GM18868 (cell line): ENCODE results near the gene EIF2B4.
"Not testable (repeated sequence)": the region's sequence is repeated elsewhere in the genome, so short reads cannot be mapped to it uniquely, and the experiment has no call there.

Experiments
- ATAC-seq: cut with Tn5 transposase; IDR thresholded peaks from one replicate; pipeline ENCODE4 v1.9.1; 2021; ENCODE audit warnings: mild to moderate bottlenecking, moderate library complexity; ENCODE audit not compliant: unreplicated experiment

Gene EIF2B4

DNA sequence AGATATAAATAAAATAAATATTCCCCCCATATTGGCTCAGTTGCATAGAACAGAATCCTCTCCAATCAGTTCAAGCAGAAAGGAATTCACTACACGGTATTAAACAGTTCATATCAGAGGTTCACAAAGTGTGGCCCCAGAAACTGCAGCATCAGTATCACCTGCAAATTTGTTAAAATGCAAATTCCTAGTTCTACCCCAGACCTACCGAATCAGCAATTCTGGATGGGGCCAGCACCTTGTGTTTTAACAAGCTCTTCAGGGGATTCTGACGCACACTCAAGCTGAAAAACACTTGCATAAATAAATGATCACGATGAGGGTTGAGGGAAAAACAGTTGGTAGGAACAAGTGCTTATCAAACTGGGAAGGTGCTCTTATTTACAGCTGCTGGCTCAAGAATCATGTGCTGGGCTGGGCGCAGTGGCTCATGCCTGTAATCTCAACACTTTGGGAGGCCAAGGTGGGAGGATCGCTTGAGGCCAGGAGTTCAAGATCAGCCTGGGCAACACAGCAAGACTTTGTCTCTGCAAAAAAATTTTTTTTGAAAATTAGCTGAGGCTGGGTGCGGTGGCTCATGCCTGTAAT is 19.9 kb downstream of the EIF2B4 start:
- ATAC-seq: no peak

DNA sequence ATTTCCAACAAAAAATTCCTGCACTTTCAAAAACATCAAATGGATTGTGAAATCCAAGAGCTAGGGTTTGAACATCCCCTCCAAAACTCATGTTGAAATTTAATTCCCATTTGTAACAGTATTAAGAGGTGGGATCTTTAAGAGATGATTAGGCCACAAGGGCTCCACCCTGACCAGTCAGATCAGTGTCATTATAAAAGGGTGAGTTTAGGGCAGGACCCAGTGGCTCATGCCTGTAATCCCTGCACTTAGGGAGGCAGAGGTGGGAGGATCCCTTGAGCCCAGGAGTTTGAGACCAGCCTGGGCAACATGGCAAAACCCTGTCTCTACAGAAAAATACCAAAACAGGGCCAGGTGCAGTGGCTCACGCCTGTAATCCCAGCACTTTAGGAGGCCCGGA is 22.5 kb downstream of the EIF2B4 start:
- no peak for ATAC-seq

DNA sequence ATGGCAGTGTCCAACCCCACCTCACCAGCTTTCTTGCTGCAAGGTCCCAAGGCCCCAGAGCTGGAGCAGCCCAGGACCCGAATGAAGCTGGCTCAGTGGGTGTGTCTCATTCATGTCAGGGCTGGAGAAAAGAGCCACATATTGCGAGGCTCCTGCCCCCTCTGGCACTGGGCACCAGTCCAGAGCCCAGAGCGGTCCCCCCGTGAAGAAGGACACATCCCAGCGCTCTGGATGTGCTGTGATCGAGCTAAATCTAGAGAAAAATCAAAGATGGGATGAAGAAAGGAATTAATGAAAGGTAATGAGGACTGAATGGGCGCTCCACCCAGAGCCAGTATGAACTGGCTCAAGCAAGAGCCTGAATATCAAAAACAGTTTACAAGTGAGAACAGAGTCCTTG is 34.0 kb downstream of the EIF2B4 start:
- no peak for ATAC-seq

DNA sequence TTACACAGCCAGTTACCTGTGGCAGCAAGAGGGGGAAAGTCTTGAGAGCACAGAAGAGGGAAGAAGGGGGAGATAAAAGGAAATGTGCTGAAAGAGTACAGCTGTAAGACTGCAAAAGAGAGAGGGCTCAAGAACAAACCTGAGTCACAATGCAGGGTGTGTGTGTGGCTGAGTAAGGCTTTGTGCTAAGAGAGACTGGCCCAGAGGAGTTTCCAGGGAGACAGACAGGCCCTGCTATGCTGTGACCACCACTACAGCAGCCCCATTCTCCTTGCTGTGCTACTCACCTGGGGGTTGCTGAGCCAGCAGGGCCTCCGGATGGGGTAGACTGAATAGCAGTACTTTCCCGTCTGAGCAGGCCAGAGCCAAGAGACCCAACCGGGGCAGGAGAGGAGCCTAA is 34.8 kb downstream of the EIF2B4 start:
- ATAC-seq: no peak

DNA sequence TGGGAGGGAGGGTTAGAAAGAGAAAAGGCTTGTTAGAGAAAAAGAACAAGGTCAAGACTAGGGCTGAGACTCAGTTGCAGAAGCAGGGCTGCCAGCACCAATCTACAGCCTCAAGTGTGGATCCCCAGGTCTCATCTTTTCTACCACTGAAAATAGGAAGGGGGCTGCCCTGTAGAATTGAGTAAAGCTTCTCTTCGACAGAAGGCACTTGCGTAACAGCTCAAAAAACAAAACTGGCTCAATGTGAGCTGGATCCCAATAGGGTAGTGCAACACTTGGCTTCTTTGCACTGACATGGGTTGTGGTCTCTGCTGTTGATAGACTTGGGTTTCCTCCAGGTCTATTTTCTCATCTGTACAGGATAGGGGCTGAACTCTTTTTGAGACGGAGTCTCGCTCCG is 45.4 kb downstream of the EIF2B4 start:
- no peak for ATAC-seq

DNA sequence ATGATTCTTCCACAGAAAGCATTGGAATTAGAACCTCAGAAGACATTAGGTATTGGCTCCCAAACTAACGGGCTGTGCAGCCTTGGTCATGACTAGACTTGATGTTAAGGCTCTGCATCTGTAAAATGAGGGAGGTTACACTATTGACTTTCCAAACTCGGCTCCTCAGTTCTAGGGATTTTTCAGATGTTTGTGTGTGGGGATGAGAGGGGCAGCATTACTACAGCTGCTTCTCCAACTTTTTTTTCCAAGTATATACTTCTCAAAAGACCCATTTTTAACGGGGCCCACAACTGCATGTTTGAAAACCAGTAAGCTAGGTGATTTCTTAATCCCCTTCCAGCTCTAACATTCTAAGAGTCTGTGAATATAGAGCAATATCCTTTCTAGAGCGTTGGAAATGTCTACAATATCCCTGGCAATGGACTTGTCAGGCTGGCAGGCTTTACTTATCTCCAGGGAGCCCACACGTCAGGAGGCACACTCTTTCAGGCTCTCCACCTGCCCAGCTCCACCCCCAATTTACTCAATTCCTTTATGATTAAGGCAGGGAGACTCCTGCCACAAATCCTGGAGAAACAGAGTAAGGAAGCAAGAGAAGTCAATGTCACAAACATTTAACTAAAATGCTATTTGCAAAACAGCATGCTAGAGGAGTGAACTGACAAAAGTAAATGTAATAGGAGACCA is 46.4 kb downstream of the EIF2B4 start:
- no peak for ATAC-seq

DNA sequence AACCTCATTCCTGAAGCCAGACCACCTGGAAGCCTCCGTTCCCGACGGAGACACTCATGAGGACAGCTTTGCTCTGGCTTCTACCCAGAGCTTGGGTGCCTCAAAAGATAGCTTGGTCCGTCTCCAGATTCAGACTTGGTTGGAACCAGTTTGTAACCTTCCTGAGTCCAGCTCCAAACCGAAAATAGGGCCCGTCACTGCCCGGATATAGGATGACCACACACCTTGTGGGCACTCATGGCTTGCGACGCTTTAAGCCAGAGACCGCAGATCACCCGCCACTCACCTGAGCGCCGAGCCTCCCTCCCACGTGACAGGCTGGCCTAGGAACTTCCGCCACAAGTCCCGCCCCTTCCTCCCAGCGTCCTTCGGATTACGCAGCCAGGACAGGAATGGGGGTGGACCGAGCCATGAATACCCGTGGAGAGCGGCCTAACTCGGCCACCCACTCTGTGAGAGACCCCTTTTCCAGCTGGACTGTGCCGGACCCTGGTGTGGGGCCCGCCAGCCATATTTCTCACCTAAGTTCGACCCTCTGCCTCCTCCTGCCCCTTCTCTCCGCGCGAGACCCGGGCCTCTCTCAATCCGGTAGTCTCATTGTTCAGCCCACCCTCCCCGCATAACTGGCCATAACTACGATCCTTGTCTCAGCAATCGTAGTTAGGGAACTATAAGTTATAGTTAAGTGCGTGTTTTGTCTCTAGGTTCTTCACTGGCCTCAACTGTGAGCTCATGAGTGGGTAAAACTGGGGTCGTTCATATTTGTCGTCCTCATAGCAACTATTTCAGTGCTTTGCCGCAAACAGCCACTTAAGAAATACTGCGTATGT is 47.2 kb downstream of the EIF2B4 start, which contains the start of gene MPV17:
MPV17 (minus strand) TSS at position 332 of the 830 bp plus-strand sequence. CDS start 580 bp downstream, outside the sequence.
- peak; percentile 94 for ATAC-seq

DNA sequence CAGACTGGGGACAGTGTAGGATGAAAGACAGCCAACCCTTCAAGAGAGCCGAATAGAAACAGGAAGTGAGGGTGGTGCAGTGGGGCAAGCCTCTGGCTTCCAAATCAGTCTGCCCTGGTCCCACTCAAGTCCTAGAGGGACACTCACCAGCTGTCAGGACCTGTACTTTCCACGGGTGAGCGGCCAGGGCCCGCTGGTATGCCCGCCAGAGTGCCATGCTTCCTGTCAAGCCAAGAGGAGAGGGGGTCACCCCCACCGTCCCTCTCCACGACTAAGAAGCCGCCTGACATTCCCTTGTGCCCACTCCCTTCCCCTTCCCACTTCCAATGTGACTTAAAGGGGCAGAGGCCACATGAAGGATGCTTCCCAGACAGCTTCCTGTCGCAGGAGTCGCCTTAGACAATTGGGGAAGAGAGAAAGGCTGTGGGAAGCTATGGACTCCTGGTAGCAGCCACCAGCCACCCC is 47.8 kb downstream of the EIF2B4 start:
- no peak for ATAC-seq

DNA sequence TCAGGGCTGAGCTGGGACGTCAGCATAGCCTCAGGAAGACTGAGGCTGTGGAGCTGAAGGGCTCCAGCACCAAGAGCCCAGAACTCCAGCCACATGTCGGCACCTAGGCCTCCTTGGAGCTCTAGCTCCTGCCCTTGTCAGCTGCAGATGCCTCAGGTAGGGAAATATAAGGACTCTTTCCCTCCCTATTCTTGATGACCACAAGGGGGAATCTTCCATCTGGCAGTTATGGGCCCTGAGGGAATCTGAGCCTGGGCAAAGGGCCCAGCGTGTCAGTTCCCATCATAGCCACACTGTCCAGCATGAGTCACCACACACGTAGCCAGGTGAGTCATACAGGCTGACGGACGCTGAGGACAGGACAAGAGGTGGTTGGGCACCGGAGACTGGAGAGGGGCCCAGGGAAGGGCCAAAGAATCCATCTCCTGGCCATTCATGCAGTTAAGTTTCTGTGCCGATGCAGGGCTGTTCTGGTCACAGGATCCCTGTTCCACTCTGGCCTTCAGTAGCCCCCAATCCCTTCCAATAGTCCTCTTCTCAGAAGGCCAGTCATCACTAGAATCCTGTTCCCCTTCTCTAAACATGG is 49.1 kb downstream of the EIF2B4 start:
- ATAC-seq: no peak

DNA sequence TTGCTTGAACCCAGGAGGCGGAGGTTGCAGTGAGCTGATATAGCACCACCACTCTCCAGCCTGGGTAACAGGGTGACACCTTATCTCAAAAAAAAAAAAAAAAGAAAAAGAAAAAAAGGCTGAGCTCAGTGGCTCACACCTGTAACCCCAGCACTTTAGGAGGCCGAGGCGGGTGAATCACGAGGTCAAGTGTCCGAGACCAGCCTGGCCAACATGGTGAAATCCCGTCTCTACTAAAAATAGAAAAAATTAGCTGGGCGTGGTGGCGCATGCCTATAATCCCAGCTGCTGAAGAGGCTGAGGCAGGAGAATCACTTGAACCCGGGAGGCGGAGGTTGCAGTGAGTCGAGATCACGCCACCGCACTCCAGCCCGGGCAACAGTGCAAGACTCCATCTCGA is 50.3 kb downstream of the EIF2B4 start:
- not testable (repeated sequence) for ATAC-seq

DNA sequence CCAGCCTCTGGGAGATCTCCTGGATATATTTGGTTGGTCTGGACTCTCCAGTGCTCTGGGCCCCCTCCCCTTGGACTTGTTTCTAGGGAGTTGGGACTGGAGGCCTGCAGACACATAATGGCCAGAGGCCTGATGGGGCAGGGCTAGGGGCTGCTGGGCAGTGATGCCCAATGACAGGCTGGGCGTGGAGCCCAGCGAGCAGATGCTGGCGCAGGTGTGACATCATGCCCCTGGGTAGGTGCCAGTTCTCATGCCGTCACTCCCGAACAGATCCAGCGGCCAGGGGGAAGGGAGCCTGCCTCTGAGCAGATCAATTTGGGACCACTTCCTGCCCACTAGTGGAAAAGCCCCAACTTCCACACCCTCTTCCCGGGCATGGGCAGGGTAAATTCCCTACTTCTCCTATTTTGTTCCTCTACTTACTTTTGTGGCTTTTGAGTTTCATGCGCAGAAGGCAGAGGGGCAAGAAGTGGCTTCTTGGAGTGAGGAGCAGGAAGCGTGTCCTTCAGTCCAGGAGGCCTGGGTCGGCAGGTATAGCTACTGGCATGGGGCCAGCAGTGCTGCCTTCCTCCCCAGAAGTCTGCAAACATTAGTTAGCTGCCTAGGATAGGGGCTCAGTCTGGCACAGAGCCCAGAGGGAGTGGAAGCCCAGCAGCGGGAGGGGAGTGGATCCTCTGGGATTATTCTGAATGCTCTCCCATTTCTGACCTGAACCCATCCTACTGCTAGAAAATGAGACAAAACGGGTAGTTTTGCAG is 53.3 kb downstream of the EIF2B4 start:
- ATAC-seq: no peak

DNA sequence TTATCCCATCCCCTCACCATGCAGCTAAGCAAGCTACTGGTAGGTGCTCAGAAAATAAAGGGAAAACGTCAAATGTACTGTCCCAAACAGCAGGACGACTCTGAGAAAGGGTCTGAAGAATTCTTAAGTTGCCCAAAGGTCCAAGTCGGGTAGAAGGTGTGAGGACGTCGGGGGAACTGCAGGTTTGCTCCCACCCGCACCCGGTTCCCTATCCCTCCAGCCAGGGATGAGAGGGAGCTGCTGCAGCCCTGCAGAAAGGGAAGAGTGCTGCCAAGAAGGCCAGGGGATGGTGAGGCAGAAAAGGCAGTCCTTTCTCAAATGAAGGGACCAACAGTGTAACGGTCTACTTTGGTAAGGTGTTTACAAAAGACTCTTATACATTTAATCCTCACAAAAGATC is 55.0 kb downstream of the EIF2B4 start:
- ATAC-seq: no peak

DNA sequence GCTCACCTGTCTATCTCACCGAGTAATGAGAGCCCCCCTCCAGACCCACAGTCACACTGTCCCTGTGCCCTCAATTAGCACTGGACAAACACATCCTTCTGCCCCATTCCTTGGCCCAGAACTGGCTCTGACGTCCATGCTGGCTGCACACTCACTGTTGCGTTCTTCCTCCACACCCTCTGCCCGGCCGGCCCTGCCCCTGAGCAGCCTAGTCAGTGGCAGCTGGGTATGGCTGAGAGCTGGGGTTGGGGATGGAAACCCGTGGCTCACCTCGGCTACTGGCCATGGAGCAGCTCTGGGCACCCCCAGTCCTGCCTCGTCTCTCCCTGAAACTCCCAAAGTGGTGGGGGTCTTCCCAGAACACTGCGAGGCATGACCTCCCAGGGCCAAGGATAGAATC is 55.4 kb downstream of the EIF2B4 start:
- no peak for ATAC-seq
